GM21367 (cell line): Measurements from ENCODE around the gene WDR1.

Experiments
- ATAC-seq: cut with Tn5 transposase; IDR thresholded peaks from one replicate; pipeline ENCODE4 v1.9.1; 2021; ENCODE audit not compliant: unreplicated experiment

Gene WDR1

GRCh38 chr4:10115271-10115796, 1.3 kb downstream of the WDR1 start:
- no peak for ATAC-seq

- no peak for ATAC-seq
Measured at GRCh38 chr4:10114607-10115006, 2.0 kb downstream of the WDR1 start.

GRCh38 chr4:10114147-10114546, 2.5 kb downstream of the WDR1 start:
- ATAC-seq = no peak

DNA sequence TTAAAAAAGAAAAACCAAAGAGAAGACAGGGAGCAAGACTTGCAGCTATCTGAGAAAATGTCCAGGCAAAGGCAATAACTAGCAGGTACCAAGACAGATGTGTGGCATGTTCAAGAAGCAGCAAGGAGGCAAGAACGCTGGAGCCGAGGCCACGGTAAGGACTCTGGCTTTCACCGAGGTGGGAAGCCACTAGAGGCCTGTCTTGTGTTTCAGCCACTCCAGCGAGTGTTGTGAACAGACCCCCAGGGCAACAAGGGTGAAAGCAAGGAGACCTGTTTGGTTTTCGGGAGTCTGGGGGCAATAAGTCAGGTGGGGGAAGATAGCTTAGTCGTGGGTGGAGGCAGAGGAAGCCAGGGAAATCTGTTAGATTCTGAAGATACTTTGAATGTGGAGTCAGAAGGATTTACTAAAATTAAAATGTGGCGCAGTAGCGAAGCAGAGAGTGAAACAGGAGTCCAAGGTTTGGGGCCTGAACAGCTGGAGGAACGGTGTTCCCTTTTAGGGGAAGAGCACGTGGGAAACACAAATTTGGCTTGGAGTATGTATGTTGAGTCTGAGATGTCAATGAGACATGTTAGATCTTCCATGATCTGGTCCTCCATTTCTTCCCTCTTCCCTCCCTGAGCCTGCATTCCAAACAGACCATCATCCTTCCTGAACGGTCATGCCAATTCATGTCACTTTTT, 3.1 kb downstream of the WDR1 start:
- no peak for ATAC-seq

DNA sequence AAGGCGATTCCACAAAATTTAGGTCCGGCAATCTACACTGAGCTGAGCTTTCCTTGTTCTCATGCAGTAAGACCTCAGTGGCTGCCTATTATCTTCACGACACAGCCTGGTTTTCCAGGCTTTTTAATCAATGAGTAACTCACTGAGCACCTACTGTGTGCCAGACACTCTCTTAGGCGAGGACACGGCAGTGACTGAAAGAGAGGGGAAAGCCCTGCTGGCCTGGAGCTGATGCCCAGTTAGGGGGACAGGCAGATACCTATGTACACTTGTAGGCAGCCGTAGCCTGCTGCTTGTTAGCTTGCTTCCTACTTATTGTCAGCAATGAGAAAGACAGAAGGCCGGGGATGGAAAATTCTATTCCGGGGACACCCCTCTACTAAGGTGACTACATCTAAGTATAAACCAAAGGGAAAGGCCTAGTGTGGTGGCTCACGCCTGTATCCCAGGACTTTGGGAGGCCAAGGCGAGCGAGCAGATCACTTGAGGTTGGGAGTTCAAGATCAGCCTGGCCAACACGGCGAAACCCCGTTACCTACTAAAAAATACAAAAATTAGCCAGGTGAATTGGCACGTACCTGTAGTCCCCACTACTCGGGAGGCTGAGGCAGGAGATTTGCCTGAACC, 3.8 kb downstream of the WDR1 start:
- no peak for ATAC-seq

GRCh38 chr4:10111067-10111801, 5.4 kb downstream of the WDR1 start:
- ATAC-seq = no peak

DNA sequence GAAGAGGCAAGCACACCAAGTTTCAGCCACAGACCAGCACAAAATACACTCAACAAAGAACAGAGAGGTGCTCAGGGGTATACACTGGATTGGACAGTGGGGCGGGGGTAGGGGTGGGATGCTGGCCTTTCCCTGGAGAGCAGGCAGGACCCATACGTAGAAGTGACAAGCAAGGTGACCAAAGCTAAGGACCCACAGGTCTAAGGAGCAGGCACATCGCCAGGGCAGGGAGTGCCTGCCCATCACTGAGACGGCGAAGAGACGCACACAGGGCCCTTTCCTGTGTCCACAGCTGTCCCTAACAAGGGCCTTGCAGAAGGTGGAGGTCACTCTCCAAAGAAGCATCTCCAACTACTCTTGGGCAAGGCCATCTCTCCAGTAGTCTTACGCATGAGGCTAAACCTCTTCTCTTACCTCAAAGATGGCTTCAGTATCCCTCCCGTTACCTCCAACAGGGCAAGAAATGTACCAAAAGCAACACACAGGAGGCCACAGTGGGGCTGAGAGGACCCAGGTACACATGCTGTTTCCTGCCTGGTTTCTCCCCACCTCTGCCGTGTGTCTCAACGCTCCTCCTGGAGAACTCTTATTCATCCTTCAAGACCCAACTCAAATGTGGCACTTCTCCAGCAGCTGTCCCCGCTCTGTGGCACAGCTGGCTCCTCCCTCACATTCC, 6.5 kb downstream of the WDR1 start:
- no peak for ATAC-seq

- no peak for ATAC-seq
Measured at GRCh38 chr4:10108818-10109783, 7.5 kb downstream of the WDR1 start.

DNA sequence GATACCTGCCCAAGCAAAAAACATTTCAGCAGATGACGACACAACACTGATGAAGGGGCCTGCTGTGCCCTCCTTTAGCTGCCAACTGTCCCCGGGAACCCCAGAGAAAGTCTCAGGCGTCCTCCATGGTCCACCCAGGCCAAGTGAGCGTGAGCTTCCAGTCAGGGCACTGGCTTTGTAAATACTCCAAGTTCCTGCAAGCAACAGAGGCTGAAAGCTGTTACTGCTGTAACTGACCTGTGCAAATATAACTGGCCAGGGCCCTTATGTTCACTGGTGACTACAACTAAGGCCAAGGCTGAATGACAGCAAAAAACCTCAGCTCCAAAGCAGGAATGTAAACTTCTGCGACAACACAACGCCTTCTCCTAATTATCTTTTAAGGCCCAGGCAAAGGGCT, 8.2 kb downstream of the WDR1 start:
- ATAC-seq = no peak

- ATAC-seq = no peak
Measured at GRCh38 chr4:10107111-10108091, 9.2 kb downstream of the WDR1 start.

DNA sequence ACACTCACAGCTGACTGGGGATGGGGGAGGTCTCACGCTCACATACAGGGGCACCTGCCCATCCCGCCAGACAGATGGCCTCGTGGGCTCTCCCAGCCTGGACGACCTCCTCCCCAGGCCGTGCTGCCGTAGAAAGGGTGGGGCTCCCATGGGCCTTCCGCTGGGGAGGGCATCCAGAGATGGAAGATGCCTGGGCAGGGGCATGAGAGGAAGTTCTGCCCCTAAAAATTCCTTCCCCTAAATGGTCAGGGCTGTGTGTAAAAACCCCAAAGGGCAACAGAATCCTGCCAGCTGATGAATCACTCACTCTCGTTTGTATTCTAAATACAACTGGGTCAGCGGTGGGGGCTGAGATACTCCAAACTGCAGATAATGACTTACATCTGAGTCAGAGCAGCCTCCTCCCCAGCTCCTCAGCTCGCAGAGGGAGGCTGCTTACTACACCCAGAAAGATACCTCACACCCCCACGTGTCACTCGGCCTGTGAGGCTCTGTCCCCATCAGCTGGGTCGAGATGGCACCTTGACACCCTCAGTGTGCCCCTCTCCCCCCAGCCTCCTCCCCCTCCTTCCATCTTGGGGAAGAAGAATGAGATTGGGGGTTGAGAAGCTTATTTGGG, 10.1 kb downstream of the WDR1 start:
- ATAC-seq = no peak

DNA sequence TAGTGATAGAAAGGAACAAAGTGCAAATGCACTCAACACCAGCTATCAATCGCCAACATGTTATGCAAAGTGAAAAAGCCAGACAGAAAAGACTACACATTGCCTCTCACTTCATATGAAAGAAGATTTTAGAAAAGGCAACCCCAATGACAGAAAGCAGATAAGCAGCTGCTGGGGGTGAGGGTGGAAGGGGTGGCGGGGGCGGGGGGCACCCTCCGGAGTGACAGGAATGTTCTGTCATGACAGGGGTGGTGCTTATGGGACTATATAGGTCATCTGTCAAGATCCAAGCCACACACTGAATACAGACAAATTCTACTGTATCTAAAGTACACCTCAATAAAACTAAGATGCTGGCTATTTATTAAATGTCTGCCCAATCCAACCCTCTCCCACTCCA, 10.7 kb downstream of the WDR1 start:
- no peak for ATAC-seq

- no peak for ATAC-seq
Measured at GRCh38 chr4:10105421-10105820, 11.2 kb downstream of the WDR1 start.

DNA sequence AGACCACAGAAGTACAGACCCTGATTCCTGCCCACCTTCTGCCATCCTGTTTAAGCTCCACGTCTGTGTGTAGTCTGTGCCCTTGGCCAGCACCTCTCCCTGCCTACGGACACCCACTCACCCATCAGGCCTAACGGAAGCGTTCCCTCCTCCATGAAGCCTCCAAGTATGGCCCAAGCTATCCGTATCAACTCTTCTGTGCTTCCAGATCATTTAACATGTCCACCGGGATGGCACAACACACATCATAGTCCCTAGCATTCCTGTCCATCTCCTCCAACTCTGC, 11.7 kb downstream of the WDR1 start:
- ATAC-seq = no peak

DNA sequence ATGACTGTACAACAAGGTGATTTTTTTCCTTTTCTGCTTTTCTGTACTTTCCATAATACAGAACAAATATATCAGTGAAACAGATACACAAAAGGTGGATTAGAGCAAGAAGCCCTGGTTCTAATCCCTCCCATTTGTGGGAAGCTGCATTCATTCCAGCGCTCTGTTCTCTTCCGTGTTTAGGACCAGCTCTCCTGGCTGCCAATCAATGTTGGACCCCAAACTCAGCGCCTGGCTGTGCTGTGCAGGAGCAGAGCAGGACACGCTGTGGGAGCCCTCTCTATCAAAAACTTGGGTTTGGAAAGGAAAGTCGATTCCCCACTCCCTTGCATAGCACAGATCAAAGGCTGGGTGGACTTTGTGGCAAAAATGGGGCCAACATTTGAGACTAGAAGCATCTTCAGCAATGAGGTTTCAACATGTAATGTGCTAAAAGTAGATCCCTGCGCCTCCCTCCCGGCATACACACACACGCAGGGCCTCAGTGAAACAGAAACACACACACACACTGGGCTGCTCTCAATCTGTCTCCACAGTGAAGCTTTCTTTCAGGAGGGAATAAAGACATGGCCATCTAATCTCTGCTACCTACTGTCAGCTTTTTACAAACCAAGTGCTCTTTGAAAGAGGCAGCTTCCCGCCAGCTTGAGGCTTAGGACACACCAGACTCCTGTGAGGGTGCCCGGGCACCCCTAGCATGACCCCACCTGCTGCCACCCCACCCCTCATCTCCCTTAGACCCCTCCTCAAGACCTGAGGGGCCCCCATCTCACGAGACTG, 12.2 kb downstream of the WDR1 start:
- ATAC-seq = no peak

GRCh38 chr4:10102474-10103332, 13.9 kb downstream of the WDR1 start:
- ATAC-seq = no peak
